Measurements from ENCODE around the gene KCTD5.

KCTD5 gene

DNA sequence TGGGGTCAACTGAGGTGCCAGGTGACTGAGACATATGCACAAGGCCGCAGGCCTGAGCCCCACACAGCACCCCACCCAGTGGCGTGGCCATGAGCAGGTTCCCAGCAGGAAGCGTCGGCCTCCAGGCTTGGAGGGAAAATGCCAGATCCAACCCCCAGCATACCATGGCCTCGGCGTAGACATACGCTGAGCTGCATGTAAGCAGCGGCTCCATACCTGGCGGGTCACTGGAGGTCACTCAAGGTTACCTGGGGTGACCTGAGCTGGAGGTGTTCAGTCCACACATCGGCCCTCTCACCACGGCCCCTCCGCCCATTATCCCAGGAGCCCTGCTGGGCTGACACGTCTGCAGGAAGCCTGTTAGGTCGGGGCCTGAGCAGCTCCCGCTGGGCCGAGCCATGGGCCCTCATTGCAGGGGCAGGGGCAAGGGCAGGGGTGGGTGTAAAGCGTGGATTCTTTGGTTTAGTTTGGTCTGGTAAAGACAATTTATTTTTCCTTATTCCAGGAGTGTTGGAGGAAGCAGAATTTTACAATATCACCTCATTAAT lies 15.2 kb downstream of the KCTD5 start:
- no peak for DNase-seq (ENCODE audit: low spot score)

DNA sequence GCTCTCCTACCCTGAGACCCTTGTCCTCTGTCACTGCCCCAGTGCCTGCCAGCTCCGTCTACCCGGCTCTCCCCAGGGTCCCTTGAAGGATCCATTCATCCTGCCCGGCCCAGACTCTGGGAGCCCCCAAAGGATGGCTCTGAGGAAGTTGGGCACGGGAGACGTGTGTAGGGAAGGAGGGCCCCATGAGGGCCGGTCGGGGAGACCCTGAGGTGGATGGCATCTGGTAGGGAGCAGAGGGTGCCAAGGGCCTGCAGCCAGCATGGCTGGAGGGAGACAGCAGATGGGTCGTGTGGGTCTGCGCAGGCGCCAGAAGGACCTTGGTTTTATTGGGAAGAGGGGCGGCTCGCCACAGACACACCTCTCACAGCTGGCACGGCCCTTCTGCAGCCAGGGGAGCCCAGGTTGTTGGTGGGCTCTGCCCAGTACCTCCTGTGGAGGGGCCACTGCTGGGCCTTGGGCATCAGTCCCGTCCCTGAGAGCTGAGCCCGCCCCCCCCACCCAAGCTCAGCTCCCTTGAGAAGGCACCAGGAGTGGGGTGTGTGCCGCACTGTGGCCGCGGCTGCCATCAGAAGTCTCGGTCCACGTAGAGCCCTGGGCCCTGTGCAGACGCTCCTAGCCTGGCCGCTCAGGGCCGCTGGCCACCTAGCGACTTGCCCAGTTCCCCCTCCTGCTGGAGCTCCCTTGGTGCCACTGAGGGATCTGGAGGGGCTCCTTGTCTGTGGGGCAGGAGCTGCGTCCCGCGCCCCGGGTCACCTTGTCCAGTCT lies 16.0 kb downstream of the KCTD5 start:
- DNase-seq (ENCODE audit: low spot score), result no peak

DNA sequence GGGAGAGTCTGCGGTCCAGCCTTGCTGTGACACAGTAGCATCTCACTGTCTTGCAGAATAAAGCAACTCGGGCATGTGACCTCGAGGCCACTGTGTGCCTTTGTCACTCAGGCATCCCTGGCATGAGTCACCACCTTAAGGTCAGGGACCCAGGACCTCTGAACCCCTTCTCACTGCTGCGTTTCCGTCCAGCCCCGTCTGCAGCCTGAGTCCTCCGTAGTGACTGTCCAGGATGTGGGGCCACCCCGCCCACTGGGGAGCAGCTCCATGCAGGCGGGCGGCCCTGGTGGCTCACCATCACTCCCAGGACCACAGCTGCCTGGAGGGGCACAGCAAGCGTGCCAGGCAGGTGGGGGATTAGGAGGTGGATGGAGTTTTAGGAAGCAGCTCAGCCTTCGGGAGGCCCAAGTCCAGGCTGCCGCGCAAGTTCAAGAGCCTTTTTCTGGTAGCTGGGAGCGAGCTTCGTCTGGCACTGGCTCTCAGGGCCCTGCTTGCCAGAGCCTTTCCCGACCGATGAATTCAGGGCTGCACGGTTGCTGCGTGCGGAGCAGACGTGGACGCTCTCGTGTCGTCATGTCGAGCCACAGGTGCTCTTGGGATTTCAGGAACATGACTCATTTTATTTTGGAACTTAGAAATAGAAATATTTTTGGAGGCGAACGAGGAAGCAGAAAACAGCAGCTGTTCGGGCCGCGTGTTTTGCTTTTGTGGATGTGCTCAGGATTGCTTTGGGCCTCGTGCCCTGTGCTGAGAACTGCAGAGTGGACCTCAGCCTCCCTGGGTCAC lies 16.8 kb downstream of the KCTD5 start:
- DNase-seq (ENCODE audit: low spot score), result no peak

DNA sequence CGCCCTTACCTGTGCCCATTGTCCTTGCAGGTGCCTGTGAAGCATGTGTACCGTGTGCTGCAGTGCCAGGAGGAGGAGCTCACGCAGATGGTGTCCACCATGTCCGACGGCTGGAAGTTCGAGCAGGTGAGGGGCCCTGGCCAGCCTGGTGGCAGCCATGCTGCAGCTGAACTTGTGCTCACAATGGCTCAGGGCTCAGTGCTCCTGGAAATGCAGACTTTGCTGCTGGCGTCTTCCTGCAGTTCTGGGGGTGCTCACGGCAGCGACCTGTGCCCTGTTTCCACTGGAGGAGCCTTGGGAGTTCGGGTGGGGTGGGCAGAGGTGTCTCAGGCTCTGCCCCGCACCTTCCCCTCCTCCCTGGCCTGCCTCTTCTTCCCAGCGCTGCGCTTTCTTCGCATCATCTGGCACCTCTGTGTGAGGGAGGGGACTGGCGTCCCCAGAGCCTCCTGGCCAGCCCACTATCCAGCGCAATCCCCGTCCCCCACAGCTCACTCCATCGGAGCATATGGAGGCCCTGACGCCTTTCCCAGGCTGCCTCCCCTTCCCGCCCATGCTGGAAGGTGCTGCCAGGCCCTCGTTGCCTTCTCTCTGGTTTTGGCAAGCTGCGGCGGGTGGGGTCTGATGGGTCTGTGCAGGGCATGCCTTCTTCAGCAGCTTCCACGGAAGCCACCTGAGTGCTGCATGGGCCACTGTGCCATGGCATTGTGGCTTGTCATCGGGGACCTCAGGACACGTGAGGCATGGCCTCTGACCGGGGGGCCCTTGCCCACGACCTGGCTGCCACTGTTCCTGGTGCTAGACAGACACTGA lies 17.7 kb downstream of the KCTD5 start:
- no peak for DNase-seq (ENCODE audit: low spot score)

DNA sequence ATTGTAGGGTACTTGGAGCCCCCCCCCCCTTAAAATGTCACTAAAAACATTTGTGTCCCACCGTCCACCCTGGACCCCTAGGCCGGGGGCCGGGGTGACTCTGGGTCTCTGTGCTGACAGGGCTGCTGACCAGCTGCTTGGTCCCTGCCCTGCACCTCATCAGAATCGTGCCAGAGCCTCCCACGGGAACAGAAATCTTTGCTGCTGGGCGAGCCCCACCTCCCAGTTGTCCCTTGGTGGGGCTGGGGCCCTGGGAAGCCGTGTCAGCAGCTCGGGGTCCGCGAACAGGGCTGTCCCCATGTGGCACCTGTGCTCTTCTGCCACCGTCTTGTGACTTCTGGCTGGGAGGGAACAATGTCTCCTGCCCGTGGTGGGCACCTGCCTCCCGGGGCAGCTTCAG lies 18.5 kb downstream of the KCTD5 start:
- no peak for DNase-seq (ENCODE audit: low spot score)

DNA sequence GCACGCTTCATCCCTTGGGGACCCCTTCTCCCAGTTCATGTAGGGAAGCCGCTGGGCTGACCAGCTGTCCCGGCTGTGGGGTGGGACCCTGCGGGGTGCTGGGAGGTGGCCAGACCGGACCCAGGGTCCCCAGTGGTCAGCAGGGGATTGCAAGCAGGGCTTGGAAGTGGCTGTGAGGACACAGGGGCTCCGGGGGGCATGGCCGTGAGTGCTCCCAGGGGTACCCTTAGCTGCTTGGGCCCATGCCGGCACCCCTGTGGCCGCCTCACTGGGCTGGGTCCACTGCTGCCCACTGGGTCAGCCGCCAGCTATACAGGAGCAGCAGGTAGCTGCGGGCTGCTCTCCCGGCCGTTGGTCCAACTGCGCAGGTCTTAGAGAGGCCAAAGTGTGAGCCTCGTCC lies 18.9 kb downstream of the KCTD5 start:
- no peak for DNase-seq (ENCODE audit: low spot score)

DNA sequence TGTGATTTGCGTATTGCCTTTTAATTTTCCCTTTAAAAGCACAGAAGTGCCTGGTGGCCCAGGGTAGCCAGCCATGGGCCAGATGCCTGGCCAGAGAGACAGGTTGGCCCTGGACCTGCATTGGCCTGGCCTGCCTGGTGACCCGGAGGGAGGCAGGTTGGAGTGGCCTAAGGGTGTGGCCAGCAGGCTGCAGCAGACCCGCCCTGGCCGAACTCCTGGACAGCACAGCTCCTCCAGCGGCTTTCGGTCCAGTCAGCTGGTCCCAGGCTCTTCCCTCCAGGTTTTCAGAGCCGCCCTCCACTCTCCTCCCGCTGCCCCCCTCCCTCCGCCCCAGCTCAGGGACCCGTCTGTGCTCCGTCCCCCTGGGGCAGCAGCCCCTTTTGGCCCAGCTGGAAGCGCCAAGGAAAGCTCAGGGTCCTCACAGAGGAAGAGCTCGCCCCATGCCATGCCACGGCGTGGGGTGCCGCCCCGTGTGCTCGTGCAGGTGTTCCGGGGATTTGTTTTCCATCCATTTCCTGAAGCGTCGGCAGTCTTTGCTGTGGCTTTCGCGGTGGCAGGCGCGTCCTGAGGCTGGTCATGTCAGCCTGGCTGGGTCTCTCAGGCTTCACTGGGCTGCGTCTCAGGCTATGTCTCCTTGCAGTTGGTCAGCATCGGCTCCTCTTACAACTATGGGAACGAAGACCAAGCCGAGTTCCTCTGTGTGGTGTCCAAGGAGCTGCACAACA lies 19.6 kb downstream of the KCTD5 start:
- DNase-seq (ENCODE audit: low spot score), result no peak

DNA sequence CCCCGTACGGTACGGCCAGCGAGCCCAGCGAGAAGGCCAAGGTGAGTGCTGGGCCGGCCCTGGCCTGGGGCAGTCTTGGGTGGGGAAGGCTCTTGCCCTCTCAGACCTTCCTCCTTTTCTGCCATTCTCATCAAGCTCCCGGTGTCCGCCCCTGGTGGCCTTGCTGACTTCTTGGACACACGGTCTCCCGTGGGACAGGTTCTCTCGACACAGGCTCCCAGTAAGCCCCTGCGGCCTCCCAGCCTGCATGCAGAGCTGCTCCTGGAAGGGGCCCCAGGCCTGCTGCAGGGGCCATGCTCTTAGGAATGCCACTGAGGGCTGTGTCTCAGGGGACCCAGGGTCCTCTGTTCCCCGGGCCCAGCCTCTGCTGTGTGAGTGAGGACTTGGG lies 20.1 kb downstream of the KCTD5 start:
- no peak for DNase-seq (ENCODE audit: low spot score)

DNA sequence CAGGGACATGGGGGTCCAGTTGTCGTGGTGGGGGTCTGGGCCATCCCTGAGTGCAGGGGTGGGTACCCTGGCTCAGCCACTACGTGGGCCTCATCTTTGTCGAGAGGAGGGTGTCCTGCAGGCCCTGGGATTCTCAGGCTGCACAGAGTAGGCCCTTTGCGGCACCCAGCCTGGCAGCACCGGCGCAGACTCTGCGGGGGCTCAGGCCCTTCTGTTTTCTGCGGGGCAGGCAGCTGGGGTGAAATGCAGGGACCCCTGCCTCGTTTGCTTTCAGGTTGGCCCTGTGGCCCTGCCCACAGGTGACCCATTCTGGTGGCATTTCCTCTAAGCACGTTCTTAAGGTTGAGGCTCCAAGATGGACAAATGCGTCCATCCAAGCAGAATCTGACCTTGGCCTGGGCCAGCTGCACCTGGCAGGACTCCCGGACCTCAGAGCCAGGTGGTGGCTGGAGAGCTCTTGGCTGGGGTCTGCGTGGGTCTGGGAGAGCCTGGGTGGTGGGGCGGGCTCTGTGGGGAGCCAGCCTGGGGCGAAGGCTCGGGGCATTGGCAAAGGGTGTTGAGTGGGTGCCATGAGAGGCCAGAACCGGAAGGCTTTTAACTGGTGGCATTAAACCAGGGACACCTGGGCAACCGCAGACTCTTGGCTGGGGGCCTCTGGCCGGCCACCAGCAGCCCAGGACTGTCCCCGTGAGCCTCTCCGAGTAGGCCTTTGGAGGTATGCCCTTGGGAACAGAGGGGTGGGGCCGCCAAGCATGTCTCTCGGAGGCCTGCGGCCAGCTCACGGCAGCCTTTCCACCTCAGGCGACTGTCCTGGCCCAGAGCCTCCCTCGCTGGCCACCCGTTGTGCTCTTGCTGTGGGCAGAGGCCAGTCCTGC lies 20.8 kb downstream of the KCTD5 start:
- DNase-seq (ENCODE audit: low spot score), result no peak

DNA sequence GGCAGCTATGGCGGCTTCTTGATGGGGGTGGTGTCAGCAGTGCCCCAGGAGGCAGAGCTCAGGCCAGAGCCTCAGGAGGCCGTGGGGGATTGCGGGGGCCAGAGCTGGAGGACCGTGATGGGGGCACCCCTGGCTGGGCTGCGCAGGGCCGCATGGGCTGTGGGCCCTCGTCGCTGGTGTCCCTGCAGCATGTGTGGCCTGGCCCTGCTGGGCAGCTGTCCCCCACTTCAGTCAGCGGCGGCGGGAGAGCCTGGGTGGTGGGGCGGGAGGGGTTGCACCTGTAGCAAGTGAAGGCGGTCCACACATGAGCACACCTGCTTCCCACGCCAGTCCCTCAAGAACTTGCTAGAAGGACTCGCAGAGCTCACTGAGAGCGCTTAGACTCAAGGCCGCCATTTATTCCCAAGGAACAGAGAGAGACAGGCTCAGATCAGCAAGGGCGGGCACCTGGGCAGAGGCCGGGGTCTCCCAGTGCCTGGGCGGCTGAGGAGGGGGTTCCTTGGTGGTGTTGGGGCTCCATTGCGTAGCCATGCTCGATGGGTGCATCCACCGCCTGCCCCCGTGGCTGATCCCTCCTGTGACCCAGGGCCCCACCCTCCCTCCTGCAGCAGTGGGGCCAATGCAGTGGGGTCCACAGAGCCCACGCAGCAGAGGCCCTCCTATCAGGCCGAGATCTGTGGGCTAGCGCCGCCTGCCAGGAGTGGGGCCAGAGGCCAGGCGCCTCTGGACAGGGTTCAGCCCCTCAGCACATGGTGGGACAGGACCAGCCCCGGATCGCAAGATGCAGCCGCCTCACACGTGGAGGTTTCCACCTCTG lies 22.1 kb downstream of the KCTD5 start:
- DNase-seq (ENCODE audit: low spot score), result no peak

DNA sequence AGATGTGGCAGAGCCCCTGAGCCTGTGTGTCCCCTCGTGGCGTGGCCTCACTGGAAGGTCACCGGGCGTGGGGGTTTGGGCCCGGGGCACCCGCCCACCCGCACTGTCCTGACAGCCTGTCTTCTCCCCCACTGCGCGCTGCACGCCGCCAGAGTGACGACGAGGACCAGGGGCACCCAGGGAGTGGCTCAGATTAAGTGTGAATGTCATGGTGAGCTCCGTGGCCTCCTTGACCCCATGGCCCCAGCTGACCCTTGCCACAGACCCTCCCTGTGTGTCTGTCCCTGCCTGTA lies 22.6 kb downstream of the KCTD5 start:
- no peak for DNase-seq (ENCODE audit: low spot score)

DNA sequence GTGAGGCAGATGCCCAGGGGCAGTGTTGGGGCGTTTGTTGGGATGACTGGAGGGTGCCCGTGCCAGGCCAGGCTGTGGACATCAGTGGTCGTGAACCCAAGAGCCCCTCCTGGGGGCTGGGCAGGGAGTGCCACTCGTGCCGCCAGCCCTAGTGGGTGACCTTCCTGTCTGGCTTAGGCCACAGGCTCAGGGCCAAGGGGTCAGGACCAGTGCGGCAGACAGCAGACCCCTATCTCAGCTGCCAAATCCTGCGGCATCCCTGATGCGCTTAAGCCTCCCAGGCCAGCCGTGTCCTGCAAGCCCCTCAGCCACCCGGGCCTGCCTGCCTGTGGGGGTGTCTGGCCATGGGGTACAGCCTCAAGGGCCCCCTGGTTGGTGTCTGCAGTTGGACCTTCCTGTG lies 23.0 kb downstream of the KCTD5 start:
- no peak for DNase-seq (ENCODE audit: low spot score)

DNA sequence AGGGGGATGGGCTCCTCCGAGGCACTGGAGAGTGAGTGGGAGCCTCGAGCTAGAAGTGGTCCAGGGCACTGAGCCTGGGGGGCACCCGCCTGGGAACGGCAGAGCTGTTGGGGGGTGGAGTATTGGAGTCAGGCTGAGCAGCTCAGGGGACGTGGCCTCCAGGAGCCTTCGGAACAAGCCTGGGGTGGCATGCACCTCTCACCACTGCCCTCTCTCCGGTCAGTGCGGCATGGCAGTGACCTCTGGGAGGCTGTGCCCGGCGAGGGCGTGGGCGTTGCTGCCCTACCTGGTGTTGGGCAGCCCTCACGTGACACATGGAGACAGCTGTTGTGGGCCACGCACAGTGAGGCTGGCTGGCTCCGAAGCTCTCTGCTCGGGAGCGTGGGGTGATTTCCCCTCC lies 23.8 kb downstream of the KCTD5 start:
- DNase-seq (ENCODE audit: low spot score), result no peak

DNA sequence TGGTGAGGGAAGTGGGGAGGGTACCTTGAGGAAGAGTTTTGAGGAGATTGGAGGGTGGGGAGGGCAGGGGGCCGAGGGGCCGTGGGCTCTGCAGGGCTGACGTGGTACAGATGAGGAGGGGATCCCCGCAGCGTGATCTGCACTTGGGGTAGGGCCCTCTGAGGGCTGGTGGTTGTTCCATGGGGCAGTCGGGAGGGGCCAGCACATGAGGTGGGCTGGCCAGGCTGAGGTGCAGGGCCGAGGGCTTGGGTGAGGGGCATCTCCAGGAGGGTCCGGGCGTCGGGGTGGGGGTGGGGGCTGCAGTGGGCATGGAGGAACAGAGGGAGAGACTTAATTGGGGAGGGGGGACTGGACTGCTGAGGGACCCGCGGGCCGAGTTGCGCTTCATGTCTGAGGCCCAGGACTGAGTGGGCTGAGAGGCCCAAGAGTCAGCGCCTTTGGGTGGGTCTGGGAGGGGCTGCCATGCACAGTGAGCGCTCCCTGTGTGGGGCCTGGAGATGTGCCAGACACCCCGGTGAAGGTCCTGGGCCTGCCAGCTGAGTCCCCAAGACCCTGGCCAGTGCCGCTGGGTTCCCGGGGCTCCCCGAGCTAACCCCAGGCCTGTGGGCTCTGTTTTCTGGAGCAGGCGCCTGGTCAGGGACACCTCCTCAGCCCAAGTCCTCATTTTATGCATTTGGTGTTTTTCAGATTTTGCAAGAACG lies 24.4 kb downstream of the KCTD5 start:
- no peak for DNase-seq (ENCODE audit: low spot score)

DNA sequence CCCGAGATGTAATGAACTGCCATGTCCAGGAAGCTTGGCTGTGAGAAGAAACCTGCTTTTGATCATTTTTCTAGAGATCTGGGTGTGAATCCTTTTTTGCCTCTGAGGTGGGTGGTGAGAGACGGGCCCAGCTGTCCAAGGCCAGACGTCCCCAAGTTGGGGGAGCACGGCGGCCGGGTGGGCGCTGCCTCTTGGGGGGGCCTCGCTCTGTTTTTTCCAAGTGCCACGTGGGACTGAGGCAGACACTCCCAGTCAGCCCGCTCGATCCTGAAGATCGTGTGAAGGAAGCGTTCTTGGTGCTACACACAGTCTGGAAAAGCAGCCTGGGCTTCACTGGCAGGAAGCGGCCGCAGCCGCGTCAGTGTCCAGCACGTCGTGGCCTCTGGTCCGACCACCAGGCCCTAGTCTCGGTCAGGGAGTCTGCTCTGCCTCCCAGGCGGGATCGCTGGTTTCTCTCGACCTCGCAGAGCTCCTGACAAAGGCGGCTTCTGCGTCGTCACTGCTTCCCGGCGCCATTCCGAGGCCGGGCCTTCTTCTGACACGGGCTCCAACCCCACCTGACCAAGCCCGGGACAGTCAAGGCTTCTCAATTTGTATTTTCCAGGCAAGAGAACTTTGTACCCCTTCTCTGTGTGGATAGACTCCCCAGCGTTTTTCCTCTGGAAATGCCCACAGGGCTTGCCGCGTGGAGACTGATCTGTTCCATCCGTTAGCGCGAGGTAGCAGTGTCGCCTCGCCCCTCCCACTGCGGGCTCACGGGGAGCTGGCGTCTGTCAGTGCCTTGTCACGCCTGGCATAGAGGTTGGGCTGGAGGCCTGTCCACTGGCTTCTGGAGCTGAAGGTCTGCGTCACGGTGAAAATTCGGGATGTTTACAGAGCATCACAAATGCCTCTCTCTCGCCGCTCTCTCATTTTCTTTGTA lies 25.3 kb downstream of the KCTD5 start:
- no peak for DNase-seq (ENCODE audit: low spot score)

DNA sequence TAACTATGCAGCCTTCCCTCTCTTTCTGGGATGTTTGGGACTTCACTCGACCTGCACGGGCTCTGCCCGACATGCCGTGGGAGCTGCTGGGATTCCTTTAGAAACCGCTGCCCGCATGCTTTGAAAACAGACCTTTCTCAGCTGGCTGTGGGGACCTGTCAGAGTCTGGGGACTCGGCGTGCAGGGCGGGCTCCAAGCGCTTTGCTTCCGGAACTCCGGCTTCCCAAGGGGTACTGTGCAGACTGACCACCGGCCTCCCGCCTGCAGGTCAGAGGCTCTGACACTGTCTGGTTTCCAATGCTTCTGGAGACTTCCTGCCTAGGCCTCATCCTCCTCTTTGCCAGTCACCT lies 25.9 kb downstream of the KCTD5 start:
- DNase-seq (ENCODE audit: low spot score), result no peak

DNA sequence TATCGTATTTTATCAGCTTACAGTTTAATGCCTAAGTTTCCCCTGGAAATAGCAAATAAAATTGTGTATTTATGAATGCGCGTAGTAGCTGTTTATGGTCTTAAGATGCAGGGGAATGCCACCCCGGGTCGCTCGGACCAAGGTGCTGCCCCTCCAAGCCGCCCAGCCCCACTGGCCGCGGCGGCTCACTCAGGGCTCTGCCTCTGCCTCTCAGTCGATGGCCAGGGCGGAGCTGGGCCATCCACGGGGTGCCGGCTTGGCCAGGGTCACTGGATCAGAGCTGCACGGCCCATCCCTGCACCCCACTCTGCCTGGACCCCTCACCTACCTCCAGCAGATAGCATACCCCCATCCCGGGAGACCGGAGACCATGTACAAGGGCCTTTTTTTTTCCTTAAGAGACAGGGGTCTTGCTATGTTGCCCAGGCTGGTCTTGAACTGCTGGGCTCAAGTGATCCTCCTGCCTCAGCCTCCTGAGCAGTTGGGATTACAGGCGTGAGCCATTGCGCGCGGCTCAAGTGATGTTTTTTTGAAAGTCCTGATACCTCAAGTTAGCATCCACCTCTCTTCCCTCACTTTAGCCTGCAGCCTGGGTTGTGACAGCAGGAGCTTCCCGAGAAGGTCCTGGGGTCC lies 26.7 kb downstream of the KCTD5 start:
- DNase-seq (ENCODE audit: low spot score), result no peak

DNA sequence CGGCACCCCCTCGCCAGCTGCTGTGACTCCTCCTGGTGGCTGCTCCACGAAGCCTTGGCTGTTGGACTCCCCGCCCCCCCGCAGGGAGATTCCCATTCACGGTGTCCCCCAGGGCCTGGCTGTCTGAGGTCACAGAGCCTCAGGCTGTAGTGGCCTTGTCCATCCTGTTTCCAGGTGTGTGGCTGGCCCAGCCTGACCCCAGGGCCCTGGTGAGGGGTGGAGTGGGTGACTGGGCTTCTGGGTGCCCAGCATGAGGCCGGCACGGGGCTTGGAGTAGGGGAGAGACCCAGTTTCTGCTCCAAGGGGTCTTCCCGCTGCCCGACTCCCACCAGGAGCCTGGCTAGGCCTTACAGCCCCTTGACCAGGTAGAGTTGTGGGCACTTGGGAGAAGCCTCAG lies 27.3 kb downstream of the KCTD5 start:
- DNase-seq (ENCODE audit: low spot score), result no peak
